ENCODE measurements around the gene SMURF1. TPM values are rescaled to one million over a fixed set of nuclear protein-coding genes. Genes with fewer than 3 reads are reported as not detected.

The SMURF1 gene
- total RNA-seq, 1 donor from 2014 or later, result 44.7 TPM

DNA sequence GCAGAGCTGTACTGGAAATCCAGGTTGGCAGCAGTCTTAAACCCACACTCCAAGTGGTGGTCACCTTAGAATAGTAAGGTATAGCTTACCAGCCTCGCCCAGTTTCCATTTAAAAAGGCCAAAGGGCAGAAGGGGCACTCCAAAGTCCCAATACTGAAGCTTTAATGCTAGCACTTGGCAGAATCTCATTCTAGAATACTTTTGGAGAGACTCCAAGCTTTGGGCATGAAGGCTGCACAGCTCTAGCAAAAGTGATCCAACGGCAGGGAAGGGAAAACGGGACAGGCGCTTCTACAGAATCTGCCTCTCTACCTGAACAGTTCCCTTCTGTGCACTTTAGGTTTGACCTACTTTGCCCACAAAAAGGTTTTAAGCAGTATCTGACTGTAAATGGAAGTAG, 19.7 kb downstream of the SMURF1 start:
- Histone ChIP-seq H3K4me1 (ENCODE audit: insufficient read depth, low read length) (peaks cover 10% of the 10 kb centered on the region), H2AFZ (ENCODE audit: low read depth, low read length) (no peak overlapping the region), H3K4me3 (ENCODE audit: insufficient read depth, low read depth, low read length) (no peak overlapping the region), H3K36me3 (ENCODE audit: insufficient read depth, low read length) (no peaks in the 10 kb centered on the region), H3K27ac (ENCODE audit: low read depth, low read length) (peak overlapping the region; percentile 38), H3K9ac (ENCODE audit: low read length) (no peak overlapping the region), H3K27me3 (ENCODE audit: insufficient read depth, low read length) (no peaks in the 10 kb centered on the region), H3K9me3 (ENCODE audit: insufficient read depth, low read depth, low read length) (no peaks in the 10 kb centered on the region), H4K20me1 (ENCODE audit: insufficient read depth, low read length) (peaks cover 89% of the 10 kb centered on the region), H3K4me2 (ENCODE audit: low read length) (peak overlapping the region; percentile 25), H3K79me2 (ENCODE audit: insufficient read depth, low read length) (peaks cover 97% of the 10 kb centered on the region)
- H3K36me3 Mint-ChIP-seq (ENCODE audit: low read depth, unreplicated experiment), result peaks cover 8% of the 10 kb centered on the region
- H3K27ac Mint-ChIP-seq (ENCODE audit: unreplicated experiment), result peak overlapping the region; percentile 78
- no peak for FAIRE-seq
- peaks cover 2% of the 10 kb centered on the region for H3K9me3 Mint-ChIP-seq (ENCODE audit: unreplicated experiment)
- no peaks in the 10 kb centered on the region for H3K27me3 Mint-ChIP-seq (ENCODE audit: low read depth, unreplicated experiment)
- TF ChIP-seq CTCF (IDR thresholded peaks at IDR 0.05; ENCODE audit: insufficient read depth, low read depth, low read length) (no peak), EZH2 (IDR thresholded peaks at IDR 0.05; ENCODE audit: insufficient read depth, low read length) (no peak)
- no peak overlapping the region for H3K4me3 Mint-ChIP-seq (ENCODE audit: unreplicated experiment)
- H3K4me1 Mint-ChIP-seq (ENCODE audit: low read depth, unreplicated experiment), result peaks cover 41% of the 10 kb centered on the region
- no peak for DNase-seq (ENCODE audit: low read depth)

DNA sequence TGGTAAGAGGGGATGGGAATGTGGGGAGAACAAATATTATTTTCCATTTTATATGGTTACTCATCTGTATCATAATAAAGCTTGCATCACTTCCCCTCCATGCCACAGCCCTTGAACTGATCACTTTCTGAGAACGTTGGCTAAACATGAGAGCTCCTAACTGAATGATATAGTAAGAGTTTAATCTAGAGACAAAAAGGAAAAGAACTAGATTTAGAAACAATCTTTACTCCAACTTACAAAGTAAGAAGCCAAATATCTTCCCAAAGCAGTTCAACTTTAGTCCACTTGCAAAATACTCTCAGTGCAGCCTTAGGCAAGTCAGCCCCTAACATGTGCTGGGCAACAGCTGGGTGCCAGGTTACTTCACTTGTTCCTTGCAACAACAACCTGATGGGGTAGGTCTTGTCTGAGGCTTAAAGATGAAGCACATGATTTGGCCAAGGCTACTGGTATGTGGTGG, 20.3 kb downstream of the SMURF1 start:
- no peak overlapping the region for H3K4me3 Mint-ChIP-seq (ENCODE audit: unreplicated experiment)
- H4K20me1 ChIP-seq (ENCODE audit: insufficient read depth, low read length), result peaks cover 89% of the 10 kb centered on the region

More for the DNA sequence above, 20.3 kb downstream of the SMURF1 start:
- Histone ChIP-seq H3K36me3 (ENCODE audit: insufficient read depth, low read length) (no peaks in the 10 kb centered on the region), H3K79me2 (ENCODE audit: insufficient read depth, low read length) (peaks cover 97% of the 10 kb centered on the region), H3K9ac (ENCODE audit: low read length) (no peak overlapping the region), H2AFZ (ENCODE audit: low read depth, low read length) (no peak overlapping the region), H3K27ac (ENCODE audit: low read depth, low read length) (peak overlapping the region; percentile 38), H3K27me3 (ENCODE audit: insufficient read depth, low read length) (no peaks in the 10 kb centered on the region), H3K4me3 (ENCODE audit: insufficient read depth, low read depth, low read length) (no peak overlapping the region), H3K4me2 (ENCODE audit: low read length) (peak overlapping the region; percentile 23), H3K4me1 (ENCODE audit: insufficient read depth, low read length) (peaks cover 10% of the 10 kb centered on the region), H3K9me3 (ENCODE audit: insufficient read depth, low read depth, low read length) (no peaks in the 10 kb centered on the region)
- DNase-seq (ENCODE audit: low read depth) (no peak), FAIRE-seq (no peak)
- peak overlapping the region; percentile 78 for H3K27ac Mint-ChIP-seq (ENCODE audit: unreplicated experiment)
- H3K27me3 Mint-ChIP-seq (ENCODE audit: low read depth, unreplicated experiment), result no peaks in the 10 kb centered on the region
- peaks cover 2% of the 10 kb centered on the region for H3K9me3 Mint-ChIP-seq (ENCODE audit: unreplicated experiment)
- peaks cover 8% of the 10 kb centered on the region for H3K36me3 Mint-ChIP-seq (ENCODE audit: low read depth, unreplicated experiment)
- peaks cover 41% of the 10 kb centered on the region for H3K4me1 Mint-ChIP-seq (ENCODE audit: low read depth, unreplicated experiment)
- no peak for TF ChIP-seq CTCF (IDR thresholded peaks at IDR 0.05; ENCODE audit: insufficient read depth, low read depth, low read length)
- no peak for TF ChIP-seq EZH2 (IDR thresholded peaks at IDR 0.05; ENCODE audit: insufficient read depth, low read length)
